Measurements from ENCODE around the gene OXER1.

DNA sequence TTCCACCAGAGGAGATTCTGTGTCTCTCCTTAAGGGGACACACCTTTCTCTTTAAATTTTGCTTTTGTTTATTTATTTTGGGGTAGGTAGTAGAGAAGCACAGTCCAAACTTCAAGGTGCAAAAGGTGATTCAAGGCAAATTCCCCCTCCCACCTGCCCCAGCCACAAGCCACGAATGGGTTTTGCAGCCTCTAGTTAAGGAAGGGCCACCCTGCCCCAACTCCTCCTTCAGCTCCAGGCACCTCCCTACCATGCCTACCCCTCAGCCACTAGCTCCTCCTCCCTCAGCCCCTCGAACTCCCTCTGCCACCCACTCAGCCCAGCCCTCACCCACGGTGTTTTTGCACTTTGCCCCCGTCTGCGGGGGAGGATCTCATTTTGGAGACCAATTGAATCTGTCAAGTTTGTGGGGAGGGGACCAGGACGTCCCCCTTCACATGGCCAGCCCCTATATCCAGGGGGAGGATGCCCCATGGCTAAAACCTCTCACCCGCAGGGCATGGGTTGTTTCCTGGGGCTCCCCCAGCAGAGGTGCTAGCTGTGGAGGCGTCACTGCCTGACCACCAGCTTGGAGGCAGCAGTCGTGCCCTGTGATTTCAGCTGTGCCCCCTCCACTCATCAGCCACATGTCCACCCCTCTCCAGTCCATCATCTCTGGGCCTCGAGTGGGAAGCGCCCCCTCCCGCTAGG is 24.0 kb upstream of the OXER1 start:
- TF ChIP-seq, protein P1, sequence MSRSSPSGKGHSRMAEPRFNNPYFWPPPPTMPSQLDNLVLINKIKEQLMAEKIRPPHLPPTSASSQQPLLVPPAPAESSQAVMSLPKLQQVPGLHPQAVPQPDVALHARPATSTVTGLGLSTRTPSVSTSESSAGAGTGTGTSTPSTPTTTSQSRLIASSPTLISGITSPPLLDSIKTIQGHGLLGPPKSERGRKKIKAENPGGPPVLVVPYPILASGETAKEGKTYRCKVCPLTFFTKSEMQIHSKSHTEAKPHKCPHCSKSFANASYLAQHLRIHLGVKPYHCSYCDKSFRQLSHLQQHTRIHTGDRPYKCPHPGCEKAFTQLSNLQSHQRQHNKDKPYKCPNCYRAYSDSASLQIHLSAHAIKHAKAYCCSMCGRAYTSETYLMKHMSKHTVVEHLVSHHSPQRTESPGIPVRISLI (CRISPR knock-in tag; IDR thresholded peaks at IDR 0.05; ENCODE audit: borderline replicate concordance), result no peak
- no peak for TF ChIP-seq SRF (IDR thresholded peaks at IDR 0.05; ENCODE audit: low read depth, low read length)
- TF ChIP-seq, protein P2, sequence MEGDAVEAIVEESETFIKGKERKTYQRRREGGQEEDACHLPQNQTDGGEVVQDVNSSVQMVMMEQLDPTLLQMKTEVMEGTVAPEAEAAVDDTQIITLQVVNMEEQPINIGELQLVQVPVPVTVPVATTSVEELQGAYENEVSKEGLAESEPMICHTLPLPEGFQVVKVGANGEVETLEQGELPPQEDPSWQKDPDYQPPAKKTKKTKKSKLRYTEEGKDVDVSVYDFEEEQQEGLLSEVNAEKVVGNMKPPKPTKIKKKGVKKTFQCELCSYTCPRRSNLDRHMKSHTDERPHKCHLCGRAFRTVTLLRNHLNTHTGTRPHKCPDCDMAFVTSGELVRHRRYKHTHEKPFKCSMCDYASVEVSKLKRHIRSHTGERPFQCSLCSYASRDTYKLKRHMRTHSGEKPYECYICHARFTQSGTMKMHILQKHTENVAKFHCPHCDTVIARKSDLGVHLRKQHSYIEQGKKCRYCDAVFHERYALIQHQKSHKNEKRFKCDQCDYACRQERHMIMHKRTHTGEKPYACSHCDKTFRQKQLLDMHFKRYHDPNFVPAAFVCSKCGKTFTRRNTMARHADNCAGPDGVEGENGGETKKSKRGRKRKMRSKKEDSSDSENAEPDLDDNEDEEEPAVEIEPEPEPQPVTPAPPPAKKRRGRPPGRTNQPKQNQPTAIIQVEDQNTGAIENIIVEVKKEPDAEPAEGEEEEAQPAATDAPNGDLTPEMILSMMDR (CRISPR knock-in tag; IDR thresholded peaks at IDR 0.05), result no peak
